WI38 (cell line): ENCODE measurements around the gene ITPK1.
A peak's percentile ranks its signal among the peaks of the same experiment; 100 is the strongest.

Source experiments
- H3K4me3 ChIP-seq: 2 replicates; pipeline ENCODE4 v1.5.1; 2011; ENCODE audit warnings: low read depth, mild to moderate bottlenecking, control low read depth, low read length
- CTCF ChIP-seq: IDR thresholded peaks from 2 replicates; pipeline ENCODE4 v1.5.1; 2012; ENCODE audit warnings: low read depth, mild to moderate bottlenecking, control low read depth, low read length

The ITPK1 gene

GRCh38 chr14:92951912-92952471 lies 163.7 kb downstream of the ITPK1 start:
- TF ChIP-seq CTCF, result peak; percentile 93
- H3K4me3 ChIP-seq, result no peak overlapping the region

GRCh38 chr14:92951261-92951660 lies 164.5 kb downstream of the ITPK1 start:
- no peak for TF ChIP-seq CTCF

GRCh38 chr14:92950773-92951172 lies 165.0 kb downstream of the ITPK1 start:
- H3K4me3 ChIP-seq, result no peak overlapping the region
- no peak for TF ChIP-seq CTCF

More at GRCh38 chr14:92951261-92951660, 164.5 kb downstream of the ITPK1 start:
- H3K4me3 ChIP-seq, result no peak overlapping the region

GRCh38 chr14:92950193-92950540 lies 165.6 kb downstream of the ITPK1 start:
- H3K4me3 ChIP-seq, result no peak overlapping the region
- no peak for TF ChIP-seq CTCF

- TF ChIP-seq CTCF, result no peak
- no peak overlapping the region for H3K4me3 ChIP-seq
Observed at GRCh38 chr14:92949496-92950192, 166.1 kb downstream of the ITPK1 start.

- no peak overlapping the region for H3K4me3 ChIP-seq
- no peak for TF ChIP-seq CTCF
Observed at GRCh38 chr14:92948647-92949046, 167.1 kb downstream of the ITPK1 start.

GRCh38 chr14:92946847-92947545 lies 168.7 kb downstream of the ITPK1 start:
- no peak overlapping the region for H3K4me3 ChIP-seq
- TF ChIP-seq CTCF, result no peak
